Thyroid gland (tissue), 4 donors: Measurements from ENCODE around the gene TMEM220. TPM values are rescaled to one million over a fixed set of nuclear protein-coding genes. Genes with fewer than 3 reads are reported as not detected.

Experiments used
- DNase-seq, 2 donors: peaks; one replicate each; pipeline ENCODE4 v3.0.0-alpha.2; 2019
- H3K27ac ChIP-seq, 3 donors: fragments of 200-600 bp; sonication (generic); 1 replicate in 2 of 3; 2 replicates in 1 of 3; pipeline ENCODE4 v1.5.1; 2016 to 2019; ENCODE audit warnings: mild to moderate bottlenecking in 1 of 3, moderate library complexity in 1 of 3
- H3K27me3 ChIP-seq: fragments of 200-600 bp; sonication (generic); one replicate; pipeline ENCODE4 v1.5.1; 2019
- H3K36me3 ChIP-seq, 2 donors: fragments of 200-600 bp; sonication (generic); one replicate each; pipeline ENCODE4 v1.5.1; 2016 to 2019
- H3K4me1 ChIP-seq, 2 donors: fragments of 200-600 bp; sonication (generic); one replicate each; pipeline ENCODE4 v1.5.1; 2017 to 2019
- H3K4me3 ChIP-seq, 3 donors: fragments of 200-600 bp; sonication (generic); replicated peaks in 1 of 3; 1 replicate in 2 of 3; 2 replicates in 1 of 3; pipeline ENCODE4 v1.5.1; 2016; ENCODE audit warnings: mild to moderate bottlenecking in 1 of 3
- H3K9me3 ChIP-seq: fragments of 200-600 bp; sonication (generic); one replicate; pipeline ENCODE4 v1.5.1; 2017
- POLR2A ChIP-seq, 2 donors: fragments of 450-650 bp; IDR thresholded peaks; one replicate each; pipeline ENCODE4 v1.6.1; 2017; ENCODE audit warnings: antibody characterized with exemption in 2 of 2, mild to moderate bottlenecking in 2 of 2, moderate library complexity in 1 of 2
- WGBS, 2 donors: methylation state at CpG; one replicate each; pipeline ENCODE4 v1.1.5; 2017; 5-methylcytosine and 5-hydroxymethylcytosine counted together
- intact Hi-C: fragments of 100-400 bp; cut with DNase I; formaldehyde crosslinking; loops from one replicate; pipeline ENCODE4 v1.15.1; 2023
- total RNA-seq, 4 donors: library from RNA; depleted of rRNA; stranded (reverse); fragments of >200 nt; gene quantifications; one replicate each; pipeline ENCODE4 v1.2.3, GENCODE V29; 2016
- TF ChIP-seq, protein P1 (sequence below), 6 experiments: fragments of 200-600 bp in 3 of 6; fragments of 450-650 bp in 3 of 6; sonication (generic) in 3 of 6; IDR thresholded peaks; one replicate each; pipeline ENCODE4 v1.5.1; 2016 to 2019; ENCODE audit warnings: antibody characterized with exemption in 6 of 6, mild to moderate bottlenecking in 2 of 6, inconsistent platforms in 1 of 6, moderate library complexity in 1 of 6

Gene TMEM220
- total RNA-seq, 4 donors from 2014 or later, result 13.1 to 17.6 (median 15.5) TPM

- H3K27ac ChIP-seq, result no peak overlapping the region
- no peaks in the 10 kb centered on the region for H3K9me3 ChIP-seq
- peaks cover 0 to 3% of the 10 kb centered on the region in 2 donors for H3K4me1 ChIP-seq
- no peaks in the 10 kb centered on the region for H3K36me3 ChIP-seq
- intact Hi-C loops, result no loop called here
- H3K4me3 ChIP-seq, result no peak overlapping the region
- 96 to 100% methylated on average over 3 to 4 of the region's 4 CpGs for WGBS, 2 donors
- no peak for DNase-seq
- no peaks in the 10 kb centered on the region for H3K27me3 ChIP-seq
- TF ChIP-seq, protein P1, sequence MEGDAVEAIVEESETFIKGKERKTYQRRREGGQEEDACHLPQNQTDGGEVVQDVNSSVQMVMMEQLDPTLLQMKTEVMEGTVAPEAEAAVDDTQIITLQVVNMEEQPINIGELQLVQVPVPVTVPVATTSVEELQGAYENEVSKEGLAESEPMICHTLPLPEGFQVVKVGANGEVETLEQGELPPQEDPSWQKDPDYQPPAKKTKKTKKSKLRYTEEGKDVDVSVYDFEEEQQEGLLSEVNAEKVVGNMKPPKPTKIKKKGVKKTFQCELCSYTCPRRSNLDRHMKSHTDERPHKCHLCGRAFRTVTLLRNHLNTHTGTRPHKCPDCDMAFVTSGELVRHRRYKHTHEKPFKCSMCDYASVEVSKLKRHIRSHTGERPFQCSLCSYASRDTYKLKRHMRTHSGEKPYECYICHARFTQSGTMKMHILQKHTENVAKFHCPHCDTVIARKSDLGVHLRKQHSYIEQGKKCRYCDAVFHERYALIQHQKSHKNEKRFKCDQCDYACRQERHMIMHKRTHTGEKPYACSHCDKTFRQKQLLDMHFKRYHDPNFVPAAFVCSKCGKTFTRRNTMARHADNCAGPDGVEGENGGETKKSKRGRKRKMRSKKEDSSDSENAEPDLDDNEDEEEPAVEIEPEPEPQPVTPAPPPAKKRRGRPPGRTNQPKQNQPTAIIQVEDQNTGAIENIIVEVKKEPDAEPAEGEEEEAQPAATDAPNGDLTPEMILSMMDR (IDR thresholded peaks at IDR 0.05), result no peak
- no peak for TF ChIP-seq POLR2A (IDR thresholded peaks at IDR 0.05)
These were observed 55.1 kb downstream of the TMEM220 start for GRCh38 chr17:10674704-10675103.

DNA sequence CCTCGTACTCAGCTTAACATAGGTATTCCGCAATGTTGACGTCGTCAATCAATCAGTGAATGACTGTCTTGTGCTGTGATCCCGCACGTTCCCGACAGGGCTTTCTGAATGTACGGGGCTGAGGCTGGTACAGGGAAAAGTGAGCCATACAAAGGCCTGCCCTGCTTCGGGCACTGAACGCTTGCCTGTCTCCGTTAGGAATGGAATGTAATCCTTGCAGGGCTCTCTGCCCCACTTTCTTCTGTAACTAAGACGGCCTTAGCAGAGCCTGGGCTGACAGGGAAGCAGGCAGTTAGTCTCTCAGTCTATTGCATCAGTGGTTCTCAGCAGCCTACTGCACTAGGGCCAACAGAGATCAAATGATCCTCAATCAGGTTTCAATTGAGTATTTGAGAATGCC, 56.5 kb downstream of the TMEM220 start:
- 92 to 95% methylated on average over 12 of the region's 12 CpGs for WGBS, 2 donors

GRCh38 chr17:10668775-10669174, 61.0 kb downstream of the TMEM220 start:
- no peak for DNase-seq
- no peak overlapping the region for H3K27ac ChIP-seq
- H3K36me3 ChIP-seq, result no peaks in the 10 kb centered on the region
- peaks cover 0 to 6% of the 10 kb centered on the region in 2 donors for H3K4me1 ChIP-seq
- H3K27me3 ChIP-seq, result no peaks in the 10 kb centered on the region
- intact Hi-C loops, result no loop called here
- 96 to 100% methylated on average over 1 of the region's 1 CpG for WGBS, 2 donors
- H3K9me3 ChIP-seq, result no peaks in the 10 kb centered on the region
- H3K4me3 ChIP-seq, result no peak overlapping the region
- TF ChIP-seq, protein P1 (IDR thresholded peaks at IDR 0.05), result no peak
- TF ChIP-seq POLR2A (IDR thresholded peaks at IDR 0.05), result no peak

More for the DNA sequence above, 56.5 kb downstream of the TMEM220 start:
- Histone ChIP-seq H3K36me3 (no peaks in the 10 kb centered on the region), H3K4me1 (no peaks in the 10 kb centered on the region), H3K9me3 (no peaks in the 10 kb centered on the region), H3K27me3 (no peaks in the 10 kb centered on the region), H3K4me3 (no peak overlapping the region), H3K27ac (no peak overlapping the region)
- TF ChIP-seq, protein P1 (IDR thresholded peaks at IDR 0.05), result no peak
- TF ChIP-seq POLR2A (IDR thresholded peaks at IDR 0.05), result no peak
- no peak for DNase-seq
- intact Hi-C loops, result no loop called here

GRCh38 chr17:10666906-10667305, 62.9 kb downstream of the TMEM220 start:
- DNase-seq, result no peak
- H3K4me3 ChIP-seq, result no peak overlapping the region
- peaks cover 0 to 6% of the 10 kb centered on the region in 2 donors for H3K4me1 ChIP-seq
- H3K36me3 ChIP-seq, result no peaks in the 10 kb centered on the region
- H3K9me3 ChIP-seq, result no peaks in the 10 kb centered on the region
- H3K27me3 ChIP-seq, result no peaks in the 10 kb centered on the region
- intact Hi-C loops, result no loop called here
- no peak overlapping the region for H3K27ac ChIP-seq
- TF ChIP-seq, protein P1 (IDR thresholded peaks at IDR 0.05), result no peak
- no peak for TF ChIP-seq POLR2A (IDR thresholded peaks at IDR 0.05)
- WGBS, 2 donors, result 71 to 85% methylated on average over 5 of the region's 5 CpGs

DNA sequence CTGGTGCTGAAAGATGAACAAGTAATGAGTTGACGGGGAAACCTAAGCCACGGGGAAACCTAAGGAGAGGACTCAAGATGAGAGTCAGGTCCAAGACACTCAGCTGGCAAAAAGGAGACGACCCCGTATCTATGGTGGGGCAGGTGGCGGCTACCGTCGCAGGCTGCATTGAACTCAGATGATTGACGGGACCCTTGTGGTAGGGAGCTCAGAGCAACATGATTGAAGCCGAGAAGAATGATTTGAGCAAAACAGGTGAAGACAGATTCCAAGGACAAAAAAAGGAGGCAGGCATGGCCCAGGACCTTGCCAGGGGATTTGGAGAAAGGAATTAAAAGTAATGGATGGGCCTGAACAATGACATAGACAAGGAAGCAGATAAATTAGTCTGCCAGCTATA, 65.3 kb downstream of the TMEM220 start:
- DNase-seq, result no peak
- Histone ChIP-seq H3K27me3 (no peaks in the 10 kb centered on the region), H3K36me3 (no peaks in the 10 kb centered on the region), H3K9me3 (no peaks in the 10 kb centered on the region), H3K4me3 (no peak overlapping the region), H3K4me1 (peaks cover 0 to 6% of the 10 kb centered on the region in 2 donors), H3K27ac (no peak overlapping the region)
- intact Hi-C loops, result no loop called here
- 89 to 95% methylated on average over 9 of the region's 9 CpGs for WGBS, 2 donors
- no peak for TF ChIP-seq POLR2A (IDR thresholded peaks at IDR 0.05)
- TF ChIP-seq, protein P1 (IDR thresholded peaks at IDR 0.05), result no peak

Other genes starting within 250 kb of the TMEM220 start
- under 1 TPM in 1 of 4 donors, not detected in 3; under 0.01 TPM for gene MYH1, start 211.5 kb downstream of the TMEM220 start, total RNA-seq
- not detected for gene MYH2, start 180.4 kb downstream of the TMEM220 start, total RNA-seq
- gene MYH3, start 72.7 kb downstream of the TMEM220 start, total RNA-seq, result 1 to 10 TPM; 3.3 to 5.4 (median 3.5) TPM
- 10 to 100 TPM; 31.2 to 36.0 (median 34.9) TPM for gene SCO1, start 32.5 kb downstream of the TMEM220 start, total RNA-seq
- gene ADPRM, start 32.4 kb downstream of the TMEM220 start, total RNA-seq, result 10 to 100 TPM; 16.3 to 21.4 (median 19.4) TPM
- not detected for gene TMEM238L, start 74.1 kb upstream of the TMEM220 start, total RNA-seq
- not detected for gene PIRT, start 108.1 kb upstream of the TMEM220 start, total RNA-seq